IMR-90 (cell line): ENCODE measurements around the gene NTNG2.

Experiments used
- CEBPB ChIP-seq: IDR thresholded peaks from 2 replicates; pipeline ENCODE4 v1.6.1; 2012; ENCODE audit warnings: low read depth, low read length, improper control_type of control experiment
- CTCF ChIP-seq: conservative IDR thresholded peaks from 2 replicates; pipeline ENCODE4 v1.5.1; 2012; ENCODE audit warnings: mild to moderate bottlenecking, low read depth, low read length, improper control_type of control experiment
- POLR2A ChIP-seq: IDR thresholded peaks from 2 replicates; pipeline ENCODE4 v1.6.1; 2012; ENCODE audit warnings: mild to moderate bottlenecking, low read depth, low read length
- RFX5 ChIP-seq: IDR thresholded peaks from 2 replicates; pipeline ENCODE4 v1.8.0; 2012; ENCODE audit warnings: low read depth, mild to moderate bottlenecking, low read length, moderate library complexity

- TF ChIP-seq CTCF: no peak
- no peak for TF ChIP-seq RFX5
- no peak for TF ChIP-seq CEBPB
- no peak for TF ChIP-seq POLR2A
These were observed 72.7 kb downstream of the NTNG2 start for GRCh38 chr9:132234535-132234934.
